K562 treated with DMSO at 1 percent for 24 hours (cell line): ENCODE measurements around the gene SMARCC2. TPM values are rescaled to one million over a fixed set of nuclear protein-coding genes. Genes with fewer than 3 reads are reported as not detected.

Experiments
- total RNA-seq: library from RNA; unstranded; fragments of 300-600 nt; gene quantifications from 2 replicates; pipeline ENCODE4 v1.2.3, GENCODE V29; 2022; ENCODE audit warnings: low read depth; ENCODE audit not compliant: insufficient read depth

SMARCC2 gene
- 75.9 and 76.4 TPM in 2 replicates for total RNA-seq

DNA sequence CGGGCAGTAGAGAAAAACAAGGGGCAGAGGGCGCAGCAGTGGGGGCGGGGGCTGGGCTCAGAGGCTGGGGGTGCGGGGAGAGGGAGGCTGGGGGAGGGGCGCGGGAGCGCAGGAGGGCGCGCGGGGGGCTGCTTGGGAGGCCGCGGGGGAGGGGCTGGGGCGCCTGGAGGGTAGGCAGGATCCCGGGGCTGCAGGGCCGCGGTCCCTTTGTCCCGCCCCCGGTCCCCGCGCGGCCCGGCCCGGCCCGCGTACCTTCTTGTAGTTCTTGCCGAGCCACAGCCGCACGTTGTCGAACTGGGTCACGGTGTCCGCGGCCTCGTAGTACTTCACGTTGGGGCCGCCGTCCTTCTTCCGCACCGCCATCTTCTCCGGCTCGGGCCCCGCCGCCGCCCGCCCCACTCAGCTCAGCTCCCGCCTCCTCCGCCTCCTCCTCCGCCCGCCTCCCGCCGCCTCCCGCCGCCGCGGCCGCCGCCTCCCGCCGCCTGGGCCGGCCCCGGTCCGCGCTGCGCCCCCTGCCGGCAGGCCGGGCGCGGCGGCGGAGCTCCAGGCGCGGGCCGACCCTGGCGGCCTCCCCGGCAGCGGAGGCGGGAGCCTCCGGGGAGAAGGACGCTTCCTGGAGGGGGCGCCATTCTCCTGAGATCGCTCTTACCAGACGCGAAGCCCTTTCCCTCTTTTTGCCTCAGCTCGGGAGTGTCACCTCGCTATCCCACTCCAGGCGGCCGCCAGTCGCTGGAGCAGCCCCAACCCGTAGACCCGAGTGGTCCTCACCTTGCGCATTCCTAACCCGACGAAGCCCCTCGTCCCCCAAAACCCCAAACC is at the start of gene SMARCC2:
Gene SMARCC2, minus strand, starts transcription at position 385 of the 819 bp plus-strand sequence. Its CDS starts 22 bp downstream, at position 363.

DNA sequence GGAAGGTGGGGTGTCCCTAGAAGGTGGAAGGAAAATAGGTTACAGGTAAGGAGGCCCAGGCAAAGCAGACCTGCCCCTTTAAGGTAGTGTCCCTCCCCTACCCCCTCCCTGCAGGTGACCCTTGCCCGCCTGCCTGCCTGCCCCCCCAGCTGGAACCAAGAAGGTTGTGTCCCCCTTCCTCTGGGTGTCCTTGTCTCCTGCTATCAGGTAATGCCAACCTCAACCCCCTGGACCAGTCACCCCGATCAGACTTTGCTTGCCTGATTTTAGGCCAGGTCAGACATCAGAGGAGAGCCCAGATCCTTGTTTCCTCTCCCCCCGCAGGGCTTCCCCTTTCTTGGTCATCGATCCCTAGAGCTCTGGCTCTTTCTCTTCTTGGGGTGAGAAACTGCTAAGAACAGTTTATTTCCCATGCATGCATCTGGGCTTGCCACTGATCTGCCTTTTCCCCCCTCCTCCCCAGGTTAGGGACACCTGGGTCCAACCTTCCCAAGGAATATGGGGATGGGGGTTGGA is 40.7 kb upstream of the SMARCC2 start, which contains the start of gene SLC39A5:
Gene SLC39A5, plus strand, starts transcription at position 136 of the 516 bp plus-strand sequence. CDS start 1,224 bp downstream, outside the sequence.

DNA sequence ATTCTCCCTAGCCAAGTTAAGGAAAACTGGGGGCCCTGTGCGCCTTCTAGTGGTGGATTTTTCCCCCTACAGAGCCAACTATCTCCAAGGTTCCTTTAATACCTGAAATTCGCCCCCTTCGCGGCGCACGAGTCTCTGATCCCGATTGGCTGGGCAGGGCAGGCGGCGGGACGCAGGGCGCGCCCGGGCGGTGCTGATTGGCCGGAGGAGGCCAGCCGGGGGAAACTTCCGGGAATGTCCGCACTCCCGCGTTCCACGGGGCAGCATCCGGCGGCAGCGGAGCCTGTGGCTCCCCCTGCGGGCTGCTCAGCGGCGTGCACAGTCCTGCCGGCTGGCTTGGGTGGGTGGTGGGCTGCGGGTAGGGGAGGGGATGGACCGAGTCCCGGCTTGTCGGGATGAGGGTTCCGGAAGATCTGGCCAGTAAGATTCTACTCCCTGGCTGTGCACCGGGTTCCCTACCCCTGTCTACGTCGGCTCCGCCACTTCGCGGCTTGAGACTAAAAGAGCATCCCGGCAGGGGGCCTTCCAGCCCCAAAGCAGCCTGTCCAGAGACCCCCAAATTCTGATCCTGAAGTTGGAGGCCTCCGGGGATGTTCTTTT is 34.9 kb upstream of the SMARCC2 start, which contains the start of gene NABP2:
Gene NABP2, plus strand, starts transcription at position 241 of the 600 bp plus-strand sequence. CDS start 515 bp downstream, outside the sequence.

DNA sequence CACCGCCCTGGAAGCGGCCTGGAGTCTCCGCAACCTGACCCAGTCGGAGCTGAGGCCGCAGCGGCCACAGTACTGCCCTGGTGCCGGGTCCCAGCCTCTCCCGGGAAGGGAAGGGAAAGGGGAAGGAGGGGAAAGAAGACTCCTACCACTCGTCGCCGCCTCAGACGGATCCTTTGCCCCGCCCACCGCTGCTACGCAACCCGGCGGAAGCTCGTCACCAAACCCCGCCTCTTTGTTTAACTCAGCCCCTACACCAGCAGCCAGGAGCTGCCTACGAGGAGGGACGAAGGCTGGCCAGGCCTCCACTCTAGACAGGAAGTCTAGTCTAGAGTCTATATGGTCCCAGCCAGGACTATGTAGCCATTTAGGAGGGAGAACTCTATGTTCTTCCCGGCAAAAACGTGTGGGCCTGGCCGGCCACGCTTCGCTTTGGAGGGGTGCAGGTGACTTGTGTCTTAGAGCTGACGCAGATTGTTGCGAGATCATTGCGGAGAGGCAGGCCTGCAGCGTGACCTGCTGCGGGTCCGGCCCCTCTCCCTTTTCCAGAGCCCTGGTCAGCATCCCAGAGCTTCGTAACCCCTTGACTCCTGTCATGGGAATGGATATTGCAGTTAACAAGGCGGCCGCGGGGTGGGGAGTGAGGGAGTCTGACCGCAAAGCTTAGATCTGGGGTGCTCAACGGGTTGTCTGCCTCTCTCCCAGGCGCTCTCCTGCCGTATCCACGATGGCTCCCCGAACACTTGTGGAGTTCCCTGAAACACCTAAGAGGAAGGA is 32.7 kb upstream of the SMARCC2 start, which contains the start of gene RNF41:
Gene RNF41, minus strand, starts transcription at position 166 of the 774 bp plus-strand sequence. CDS start 7,875 bp downstream, outside the sequence.

DNA sequence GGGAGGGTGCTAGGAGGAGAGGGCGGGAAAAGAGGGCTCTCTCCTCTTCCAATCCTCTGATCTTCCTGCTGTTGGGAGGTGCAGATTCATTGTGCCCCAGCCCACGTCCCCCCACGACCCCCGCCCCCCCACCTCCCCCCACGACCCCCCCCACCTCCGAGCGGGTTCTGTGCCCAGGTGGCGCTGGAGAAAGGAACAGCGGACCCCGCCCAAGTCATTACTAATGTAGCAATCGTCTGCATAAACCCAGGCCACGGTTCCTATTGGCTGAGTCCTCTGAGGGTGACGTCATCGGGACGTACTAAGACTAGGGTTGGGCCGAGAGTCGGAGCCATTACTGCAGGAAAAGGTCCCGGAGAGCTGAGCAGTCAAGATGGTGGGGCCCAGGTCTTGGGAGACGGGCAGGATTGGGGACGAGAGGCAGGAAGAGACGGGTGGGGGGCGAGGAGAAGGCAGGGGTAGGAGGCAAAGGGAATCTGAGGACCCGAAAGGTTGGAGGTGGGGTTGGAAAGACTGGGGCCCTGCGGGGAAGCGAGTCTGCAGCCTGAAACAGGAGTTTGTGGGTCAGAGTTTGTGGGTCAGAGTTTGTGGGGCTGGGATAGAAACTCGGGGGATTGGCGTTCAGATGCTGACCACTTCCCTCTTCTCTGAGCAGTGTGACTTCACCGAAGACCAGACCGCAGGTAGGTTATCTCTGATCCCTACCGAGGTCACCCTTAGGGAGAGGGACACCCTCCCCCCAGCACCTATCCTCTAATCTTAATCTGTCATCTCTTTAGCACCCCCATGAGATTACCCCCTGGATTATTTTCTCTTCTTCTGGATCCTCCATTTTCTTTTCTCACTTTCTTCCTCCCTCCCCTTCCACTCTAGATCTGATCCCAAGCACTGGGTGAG is 31.0 kb downstream of the SMARCC2 start, which contains the start of gene MYL6:
Gene MYL6, plus strand, starts transcription at position 331 of the 897 bp plus-strand sequence. Its CDS starts 43 bp downstream, at position 374.

DNA sequence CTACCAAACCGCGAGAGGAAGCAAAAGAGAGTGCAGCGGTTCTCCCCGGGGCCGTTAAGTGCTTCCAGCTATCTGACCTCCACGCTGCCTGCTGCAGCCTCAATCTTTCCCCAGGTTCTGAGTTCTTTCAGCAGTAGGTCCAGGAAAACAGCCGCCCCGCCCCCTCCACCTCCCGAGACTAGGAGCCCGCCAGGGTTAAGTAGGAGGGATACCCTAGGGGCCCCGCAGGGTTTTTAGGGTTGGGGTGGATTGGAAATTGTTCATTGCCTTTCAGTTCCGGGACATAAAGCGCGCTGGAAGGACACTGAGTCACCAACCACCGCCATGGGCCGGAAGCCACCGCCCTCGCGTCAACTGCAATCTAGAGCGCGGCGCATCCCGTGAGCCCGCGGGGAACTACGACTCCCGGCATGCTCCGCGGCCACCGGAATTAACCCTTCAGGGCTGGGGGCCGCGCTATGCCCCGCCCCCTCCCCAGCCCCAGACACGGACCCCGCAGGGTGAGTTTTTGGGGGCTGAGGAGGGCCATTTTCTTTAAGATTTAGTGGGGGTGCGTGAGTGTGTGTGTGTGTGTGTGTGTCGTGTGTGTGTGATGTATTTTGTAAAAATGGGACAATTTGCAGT is 37.0 kb downstream of the SMARCC2 start, which contains the start of gene MYL6B:
Gene MYL6B, plus strand, starts transcription at position 456 of the 624 bp plus-strand sequence. CDS start 1,332 bp downstream, outside the sequence.

DNA sequence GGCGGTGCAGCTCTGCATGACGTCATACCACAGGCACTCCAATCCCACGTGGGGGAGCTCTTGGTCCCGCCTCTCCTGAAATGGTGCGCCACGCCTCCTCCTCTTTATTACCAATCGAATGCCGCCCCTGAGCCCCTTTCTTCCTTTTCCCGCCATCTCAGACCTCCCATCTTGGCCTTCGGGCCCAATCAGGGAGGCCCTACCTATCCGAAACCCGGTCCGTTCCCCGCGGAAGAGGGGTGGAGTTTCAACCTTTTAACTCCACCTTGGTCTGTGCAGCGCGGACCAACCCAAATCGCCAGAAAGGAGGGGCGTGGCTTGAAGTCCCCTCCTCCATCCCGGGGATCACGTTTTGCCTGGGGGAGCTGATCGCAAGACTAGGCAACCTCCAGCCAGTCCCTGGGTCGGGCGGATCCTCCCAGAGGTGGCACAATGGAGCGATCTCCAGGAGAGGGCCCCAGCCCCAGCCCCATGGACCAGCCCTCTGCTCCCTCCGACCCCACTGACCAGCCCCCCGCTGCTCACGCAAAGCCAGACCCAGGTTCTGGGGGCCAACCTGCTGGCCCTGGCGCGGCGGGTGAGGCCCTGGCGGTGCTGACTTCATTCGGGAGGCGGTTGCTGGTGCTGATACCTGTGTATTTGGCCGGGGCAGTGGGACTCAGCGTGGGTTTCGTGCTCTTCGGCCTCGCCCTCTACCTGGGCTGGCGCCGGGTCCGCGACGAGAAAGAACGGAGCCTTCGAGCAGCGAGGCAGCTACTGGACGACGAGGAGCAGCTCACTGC is 61.2 kb downstream of the SMARCC2 start, which contains the start of gene ESYT1:
Gene ESYT1, plus strand, starts transcription at position 380 of the 782 bp plus-strand sequence. Its CDS starts 53 bp downstream, at position 433.

DNA sequence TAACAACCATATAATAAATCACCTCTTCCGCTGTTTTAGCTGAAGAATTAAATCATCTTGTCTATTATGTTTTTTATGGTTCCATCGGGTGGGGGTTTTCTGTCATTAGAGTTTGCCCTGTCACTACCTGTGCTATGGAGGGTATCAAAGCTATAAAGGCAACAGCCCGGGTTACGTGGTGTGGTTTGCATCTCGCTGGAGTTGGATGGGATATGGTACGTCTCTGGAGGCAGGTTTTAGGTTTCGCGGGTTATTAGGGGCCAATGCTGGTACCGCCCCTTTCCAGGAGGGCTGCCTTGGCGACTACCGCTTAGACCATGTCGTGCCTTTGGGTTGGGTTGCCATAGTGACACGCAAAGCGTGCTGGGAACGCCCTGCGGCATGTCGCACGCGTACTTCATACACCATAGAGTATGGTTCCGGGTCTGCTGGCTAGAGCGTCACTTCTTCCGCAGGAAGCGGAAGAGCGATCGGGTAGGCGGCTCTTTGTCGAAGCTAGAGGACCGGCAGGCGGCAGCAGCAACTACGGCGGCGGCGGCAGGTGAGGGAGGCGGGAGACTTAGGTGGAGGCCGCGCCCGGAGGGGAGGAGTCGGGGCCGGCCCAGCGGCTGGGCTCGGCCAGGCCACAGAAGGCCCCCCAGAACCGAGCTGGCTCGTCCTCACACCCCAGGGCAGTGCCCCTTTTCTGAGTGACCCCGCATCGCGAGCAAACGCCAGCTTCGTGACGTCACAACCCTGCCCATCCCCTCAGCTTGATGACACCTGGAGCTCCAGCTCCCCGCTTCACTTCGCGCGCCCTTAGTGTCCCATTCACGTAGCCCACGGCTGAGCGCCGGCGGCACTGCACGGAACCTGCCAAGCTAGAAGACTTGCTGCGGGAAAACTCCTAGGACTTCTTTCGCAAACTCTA is 71.2 kb downstream of the SMARCC2 start, which contains the start of gene ZC3H10:
Gene ZC3H10, plus strand, starts transcription at position 489 of the 910 bp plus-strand sequence. CDS start 2,297 bp downstream, outside the sequence.

DNA sequence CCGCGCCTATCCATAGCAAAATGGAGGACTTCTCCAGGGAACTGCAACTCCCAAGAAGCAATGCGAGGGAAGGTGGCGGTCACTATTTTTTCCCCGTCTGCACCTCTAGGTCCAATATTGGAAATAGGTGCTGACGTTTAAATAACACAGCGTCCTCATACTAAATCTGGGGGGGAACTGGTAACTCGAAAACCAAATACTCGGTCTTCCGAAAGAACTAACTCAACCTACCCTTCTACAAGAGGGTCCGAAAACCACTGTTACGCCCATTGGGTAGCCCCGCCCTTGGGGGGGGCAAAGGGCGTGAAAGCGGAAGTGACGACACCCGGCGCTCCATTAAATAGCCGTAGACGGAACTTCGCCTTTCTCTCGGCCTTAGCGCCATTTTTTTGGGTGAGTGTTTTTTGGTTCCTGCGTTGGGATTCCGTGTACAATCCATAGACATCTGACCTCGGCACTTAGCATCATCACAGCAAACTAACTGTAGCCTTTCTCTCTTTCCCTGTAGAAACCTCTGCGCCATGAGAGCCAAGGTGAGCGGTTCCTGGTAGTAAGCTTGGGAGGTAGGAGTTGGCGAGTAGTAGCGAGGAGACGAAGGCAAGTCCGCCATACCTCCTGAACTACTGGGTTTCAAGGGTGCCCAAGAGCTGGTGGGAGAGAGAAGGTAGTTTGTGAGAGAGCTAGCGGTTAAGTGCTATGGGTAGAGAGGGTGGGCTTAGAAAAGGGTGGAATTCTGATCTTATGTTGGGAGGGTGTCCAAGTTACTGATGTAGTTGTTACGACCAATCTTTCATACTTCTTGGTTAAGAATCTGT is 72.8 kb downstream of the SMARCC2 start, which contains the start of gene RPL41:
Gene RPL41, plus strand, starts transcription at position 367 of the 815 bp plus-strand sequence.

Other genes with a start within 250 kb of the SMARCC2 start
- 1.4 and 2.7 TPM in 2 replicates for gene PMEL, start 223.4 kb downstream of the SMARCC2 start, total RNA-seq
- 90.4 and 99.9 TPM in 2 replicates for gene CDK2, start 222.7 kb downstream of the SMARCC2 start, total RNA-seq
- 33.4 and 45.9 TPM in 2 replicates for gene RAB5B, start 215.4 kb downstream of the SMARCC2 start, total RNA-seq
- 41.6 and 44.3 TPM in 2 replicates for gene SUOX, start 192.2 kb downstream of the SMARCC2 start, total RNA-seq
- gene IKZF4, start 168.4 kb downstream of the SMARCC2 start, total RNA-seq: 26.2 and 31.1 TPM in 2 replicates
- 352 and 367 TPM in 2 replicates for gene RPS26, start 147.6 kb downstream of the SMARCC2 start, total RNA-seq
- 6.3 TPM in 2 replicates for gene ERBB3, start 109.3 kb downstream of the SMARCC2 start, total RNA-seq
- 161 and 163 TPM in 2 replicates for gene PA2G4, start 84.9 kb downstream of the SMARCC2 start, total RNA-seq
- gene RPL41, start 72.8 kb downstream of the SMARCC2 start, total RNA-seq: 3,973 and 4,172 TPM in 2 replicates
- gene ZC3H10, start 71.2 kb downstream of the SMARCC2 start, total RNA-seq: 3.5 and 4.6 TPM in 2 replicates
- gene ESYT1, start 61.2 kb downstream of the SMARCC2 start, total RNA-seq: 146 and 181 TPM in 2 replicates
- gene MYL6B, start 36.9 kb downstream of the SMARCC2 start, total RNA-seq: 42.6 and 50.4 TPM in 2 replicates
- 963 and 965 TPM in 2 replicates for gene MYL6, start 31.1 kb downstream of the SMARCC2 start, total RNA-seq
- 50.0 and 51.1 TPM in 2 replicates for gene RNF41, start 32.4 kb upstream of the SMARCC2 start, total RNA-seq
- 47.7 and 52.8 TPM in 2 replicates for gene NABP2, start 34.9 kb upstream of the SMARCC2 start, total RNA-seq
- not detected in 2 replicates for gene SLC39A5, start 40.6 kb upstream of the SMARCC2 start, total RNA-seq
- 28.5 and 29.8 TPM in 2 replicates for gene ANKRD52, start 68.9 kb upstream of the SMARCC2 start, total RNA-seq
- 46.4 and 47.3 TPM in 2 replicates for gene COQ10A, start 77.5 kb upstream of the SMARCC2 start, total RNA-seq
- gene CS, start 110.8 kb upstream of the SMARCC2 start, total RNA-seq: 151 and 158 TPM in 2 replicates
- 88.9 and 95.2 TPM in 2 replicates for gene CNPY2, start 126.5 kb upstream of the SMARCC2 start, total RNA-seq
- gene PAN2, start 144.5 kb upstream of the SMARCC2 start, total RNA-seq: 29.3 and 34.1 TPM in 2 replicates
- gene IL23A, start 149.4 kb upstream of the SMARCC2 start, total RNA-seq: 15.3 and 19.8 TPM in 2 replicates
- gene STAT2, start 170.6 kb upstream of the SMARCC2 start, total RNA-seq: 52.4 and 61.2 TPM in 2 replicates
- gene APOF, start 173.4 kb upstream of the SMARCC2 start, total RNA-seq: not detected in 2 replicates